ENCODE results near the gene ARHGEF9.
"Not testable (repeated sequence)": the region's sequence is repeated elsewhere in the genome, so short reads cannot be mapped to it uniquely, and the experiment has no call there.

The ARHGEF9 gene

DNA sequence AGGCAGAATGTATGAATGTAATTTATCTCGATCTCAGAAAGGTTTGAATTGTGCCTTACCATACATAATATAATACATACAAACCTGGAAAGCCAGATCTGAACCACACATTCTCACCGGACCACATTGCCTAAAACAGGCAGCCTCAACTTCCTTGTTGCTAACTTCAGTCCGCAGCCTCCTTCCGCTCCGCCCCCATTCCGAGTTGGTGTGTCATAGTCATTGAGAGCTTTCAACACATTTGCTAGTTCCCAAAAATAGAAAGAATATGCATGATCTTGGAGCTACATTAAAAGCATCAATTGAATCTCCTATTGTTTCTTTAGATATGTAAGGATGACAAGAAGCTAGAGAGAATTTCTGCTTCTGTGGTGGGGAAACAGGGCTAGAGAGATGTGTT, 127.2 kb downstream of the ARHGEF9 start:
- DNase-seq = no peak

DNA sequence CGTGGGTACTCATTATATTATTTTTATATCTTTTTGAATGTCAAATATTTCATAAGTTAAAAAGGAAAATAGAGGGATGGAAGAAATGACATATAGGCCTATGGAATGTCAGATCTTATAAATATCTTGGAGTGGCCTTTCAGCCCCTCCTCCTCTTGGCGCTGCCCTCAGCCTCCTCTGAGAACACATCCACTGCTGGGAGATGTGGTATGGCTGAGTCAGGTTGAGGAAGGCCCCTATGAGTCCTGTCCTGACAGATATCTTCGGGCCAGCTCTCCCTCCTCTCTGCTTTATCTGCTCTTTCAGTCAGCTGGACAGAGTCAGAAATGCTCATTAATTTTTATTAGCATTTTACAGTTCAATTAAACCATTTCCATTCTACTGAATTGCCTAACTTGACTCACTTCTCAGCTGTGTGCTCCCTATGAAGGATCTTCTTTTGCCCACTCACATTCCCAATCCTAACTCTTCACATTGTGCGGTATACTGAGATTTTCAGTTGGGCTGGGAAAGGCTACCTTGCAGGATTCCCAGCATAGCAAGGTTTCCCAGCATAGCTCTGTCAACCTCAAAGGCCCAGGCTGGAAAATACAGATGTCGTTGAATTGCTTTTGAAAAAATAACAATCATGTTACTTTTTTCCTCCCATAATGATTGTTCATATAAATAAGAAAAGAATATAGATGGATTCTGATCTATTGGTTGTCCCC, 128.0 kb downstream of the ARHGEF9 start:
- no peak for DNase-seq

DNA sequence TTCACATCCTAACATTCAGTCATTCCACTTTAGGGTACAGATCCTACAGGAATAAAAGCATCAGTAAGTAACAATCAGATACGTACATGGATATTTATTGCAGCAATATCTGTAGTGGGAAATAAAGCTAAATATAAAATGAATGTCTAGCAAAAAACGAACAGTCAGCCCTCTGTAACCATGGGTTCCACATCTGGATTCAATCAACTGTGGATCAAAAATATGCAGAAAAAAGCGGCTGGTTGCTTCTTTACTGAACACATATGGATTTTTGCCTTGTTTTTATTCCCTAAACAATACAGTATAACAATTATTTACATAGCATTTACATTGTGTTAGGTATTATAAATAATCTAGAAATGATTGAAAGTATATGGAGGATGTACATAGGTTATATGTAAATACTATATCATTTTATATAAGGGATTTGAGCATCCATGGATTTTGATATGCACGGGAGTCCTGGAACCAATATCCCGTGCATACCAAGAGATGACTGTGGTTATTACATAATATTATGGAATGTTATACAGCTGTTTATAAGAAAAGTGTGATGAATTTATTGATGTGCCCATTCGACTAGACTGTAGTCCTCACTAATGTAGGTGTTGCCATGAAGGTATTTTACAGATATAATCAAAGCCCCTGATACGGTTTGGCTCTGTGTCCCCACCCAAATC, 132.8 kb downstream of the ARHGEF9 start:
- no peak for DNase-seq

DNA sequence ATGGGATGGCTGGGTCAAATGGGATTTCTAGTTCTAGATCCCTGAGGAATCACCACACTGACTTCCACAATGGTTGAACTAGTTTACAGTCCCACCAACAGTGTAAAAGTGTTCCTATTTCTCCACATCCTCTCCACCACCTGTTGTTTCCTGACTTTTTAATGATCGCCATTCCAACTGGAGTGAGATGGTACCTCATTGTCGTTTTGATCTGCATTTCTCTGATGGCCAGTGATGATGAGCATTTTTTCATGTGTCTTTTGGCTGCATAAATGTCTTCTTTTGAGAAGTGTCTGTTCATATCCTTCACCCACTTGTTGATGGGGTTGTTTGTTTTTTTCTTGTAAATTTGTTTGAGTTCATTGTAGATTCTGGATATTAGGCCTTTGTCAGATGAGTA, 139.3 kb downstream of the ARHGEF9 start:
- DNase-seq = not testable (repeated sequence)

DNA sequence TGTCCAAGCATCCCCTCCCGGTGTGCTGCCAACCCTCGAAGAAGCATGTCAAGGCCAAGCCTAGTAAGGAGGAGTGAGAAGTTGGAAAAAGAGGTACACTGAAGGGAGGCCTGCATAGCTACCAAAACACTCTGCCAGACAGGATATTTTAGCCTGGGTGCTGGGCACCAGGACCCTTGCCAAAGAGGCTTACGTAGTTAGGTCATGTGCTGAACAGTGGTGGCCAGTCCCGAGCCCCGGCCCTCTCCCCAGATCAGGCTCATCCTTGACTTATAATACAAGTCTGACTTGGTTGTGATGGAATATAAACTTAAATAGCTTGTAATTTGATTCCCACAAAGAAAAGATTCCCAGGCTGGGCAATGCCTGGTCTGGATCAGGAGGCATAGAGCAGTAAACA, 149.3 kb downstream of the ARHGEF9 start:
- no peak for DNase-seq

DNA sequence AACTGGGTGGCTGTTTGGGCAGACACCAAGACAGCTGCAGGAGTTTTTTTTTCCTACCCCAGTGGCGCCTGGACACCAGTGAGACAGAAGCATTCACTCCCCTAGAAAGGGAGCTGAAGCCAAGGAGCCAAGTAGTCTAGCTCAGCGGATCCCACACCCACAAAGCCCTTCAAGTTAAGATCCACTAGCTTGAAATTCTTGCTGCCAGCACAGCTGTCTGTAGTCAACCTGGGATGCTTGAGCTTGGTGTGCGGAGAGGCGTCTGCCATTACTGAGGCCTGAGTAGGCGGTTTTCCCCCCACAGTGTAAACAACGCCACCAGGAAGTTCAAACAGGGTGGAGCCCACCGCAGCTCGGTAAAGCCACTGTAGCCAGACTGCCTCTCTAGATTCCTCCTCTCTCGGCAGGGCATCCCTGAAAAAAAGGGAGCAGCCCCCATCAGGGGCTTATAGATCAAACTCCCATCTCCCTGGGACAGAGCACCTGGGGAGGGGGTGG, 171.4 kb downstream of the ARHGEF9 start:
- no peak for DNase-seq

DNA sequence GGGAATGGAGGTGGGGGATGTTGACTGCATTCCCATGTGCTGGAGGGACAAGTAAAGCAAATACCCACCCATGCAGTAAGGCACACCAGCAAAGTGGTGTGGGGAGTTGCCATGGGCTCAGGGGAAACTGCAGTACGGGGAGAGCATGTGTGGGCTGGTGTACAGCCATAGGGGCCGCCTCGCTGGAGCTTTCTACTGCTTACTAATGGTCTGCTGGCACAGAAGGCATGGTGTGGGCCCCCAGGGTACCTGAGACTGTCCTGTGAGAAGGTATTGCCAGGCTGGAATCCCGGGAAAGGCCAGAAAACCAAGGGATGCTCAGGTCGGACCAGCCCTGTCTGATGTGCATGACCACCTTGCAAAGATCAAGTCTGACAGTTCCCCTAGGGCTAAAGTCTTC, 199.1 kb downstream of the ARHGEF9 start:
- DNase-seq = no peak

All from kidney glomerular epithelial cell (primary cell).